GM18867 (cell line): Measurements from ENCODE around the gene UGT2B11.
"Not testable (repeated sequence)": the region's sequence is repeated elsewhere in the genome, so short reads cannot be mapped to it uniquely, and the experiment has no call there.

Experiments used
- ATAC-seq: cut with Tn5 transposase; IDR thresholded peaks from one replicate; pipeline ENCODE4 v1.9.1; 2021; ENCODE audit warnings: mild to moderate bottlenecking, moderate library complexity; ENCODE audit not compliant: unreplicated experiment

The UGT2B11 gene

DNA sequence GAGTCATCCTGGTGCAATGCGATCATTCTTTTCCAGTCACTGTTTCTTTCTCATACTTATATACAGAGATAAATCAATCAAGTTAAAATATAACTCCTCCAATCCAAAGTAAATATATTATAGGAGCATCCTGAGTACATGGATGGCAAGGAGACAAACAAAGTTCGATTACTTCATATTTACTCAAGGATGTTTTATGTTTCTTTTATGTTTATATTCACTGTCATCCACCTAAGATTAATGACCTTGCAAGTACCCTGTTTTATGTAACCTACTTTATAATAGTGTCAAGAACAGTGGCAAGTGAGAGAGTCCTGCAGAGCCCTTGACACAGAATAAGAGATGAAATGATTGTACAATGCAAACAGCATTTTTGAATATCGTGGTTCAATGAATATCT, at the start of gene UGT2B11:
Gene UGT2B11 (minus strand): TSS at position 33 of the 400 bp plus-strand sequence. CDS start 26 bp downstream, at position 7.
- ATAC-seq, result no peak

DNA sequence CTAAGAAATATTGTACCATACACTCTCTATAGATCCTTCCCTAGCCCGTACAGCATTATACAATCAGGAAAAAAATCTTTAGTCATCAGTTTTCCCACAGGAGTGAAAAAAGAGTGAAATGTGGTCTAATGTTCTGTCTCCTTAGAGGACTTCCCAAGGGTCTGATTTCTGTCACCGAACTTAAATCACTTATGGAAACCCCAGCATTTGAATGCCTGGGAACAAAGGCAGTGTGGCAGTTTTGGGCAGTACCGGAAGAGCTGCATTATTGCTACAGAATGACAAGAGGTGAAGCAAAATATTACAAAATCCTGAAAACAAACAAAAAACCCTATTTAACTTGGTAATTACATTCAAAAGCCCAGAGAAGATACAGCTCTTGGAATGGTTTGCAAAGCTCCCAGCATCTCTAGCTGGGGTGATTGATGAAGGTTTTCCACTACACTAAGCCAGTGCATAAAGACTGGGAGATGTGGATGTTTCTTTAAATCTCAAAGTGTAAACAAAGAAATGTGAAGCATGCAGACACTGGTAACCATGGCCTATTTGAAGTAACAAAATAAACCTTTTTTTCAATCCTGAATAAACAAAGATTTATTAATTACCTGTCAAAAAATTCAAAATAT, 38.7 kb upstream of the UGT2B11 start:
- not testable (repeated sequence) for ATAC-seq

DNA sequence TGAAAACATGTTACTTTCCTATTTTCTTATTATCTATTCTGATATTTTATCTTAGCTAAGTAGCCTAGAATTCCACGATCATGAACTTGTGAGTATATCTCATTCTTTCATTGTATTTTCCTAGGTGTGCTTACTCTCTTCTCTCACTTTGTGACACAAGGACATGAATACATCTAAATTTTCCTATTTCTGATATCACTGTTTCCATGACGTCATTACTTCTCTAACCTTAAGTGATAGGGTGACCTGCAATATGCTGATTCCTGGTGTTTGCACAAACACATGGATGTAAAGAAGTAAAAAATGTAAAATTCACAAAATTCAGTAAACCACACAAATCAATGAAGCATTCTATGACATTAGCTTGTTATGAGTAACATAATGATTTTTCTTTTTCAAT, 36.3 kb upstream of the UGT2B11 start:
- ATAC-seq, result not testable (repeated sequence)

DNA sequence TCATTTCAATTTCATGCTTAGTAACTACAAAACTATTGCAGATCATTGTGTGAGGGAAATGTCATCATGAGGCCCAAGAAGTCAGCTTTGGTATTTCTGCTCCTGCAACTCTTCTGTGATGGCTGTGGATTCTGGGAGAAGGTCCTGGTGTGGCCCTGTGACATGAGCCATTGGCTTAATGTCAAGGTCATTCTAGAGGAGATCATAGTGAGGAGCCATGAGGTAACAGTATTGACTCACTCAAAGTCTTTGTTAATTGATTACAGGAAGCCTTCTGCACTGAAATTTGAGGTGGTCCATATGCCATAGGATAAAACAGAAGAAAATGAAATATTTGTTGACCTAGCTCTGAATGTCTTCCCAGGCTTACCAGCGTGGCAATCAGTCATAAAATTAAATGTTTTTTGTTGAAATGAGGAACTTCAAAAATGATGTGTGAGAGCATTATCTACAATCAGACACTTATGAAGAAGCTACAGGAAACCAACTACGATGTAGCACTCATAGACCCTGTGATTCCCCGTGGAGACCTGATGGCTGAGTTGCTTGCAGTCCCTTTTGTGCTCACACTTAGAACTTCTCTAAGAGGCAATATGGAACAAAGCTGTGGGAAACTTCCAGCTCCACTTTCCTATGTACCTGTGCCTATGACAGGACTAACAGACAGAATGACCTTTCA, 28.2 kb upstream of the UGT2B11 start:
- not testable (repeated sequence) for ATAC-seq

DNA sequence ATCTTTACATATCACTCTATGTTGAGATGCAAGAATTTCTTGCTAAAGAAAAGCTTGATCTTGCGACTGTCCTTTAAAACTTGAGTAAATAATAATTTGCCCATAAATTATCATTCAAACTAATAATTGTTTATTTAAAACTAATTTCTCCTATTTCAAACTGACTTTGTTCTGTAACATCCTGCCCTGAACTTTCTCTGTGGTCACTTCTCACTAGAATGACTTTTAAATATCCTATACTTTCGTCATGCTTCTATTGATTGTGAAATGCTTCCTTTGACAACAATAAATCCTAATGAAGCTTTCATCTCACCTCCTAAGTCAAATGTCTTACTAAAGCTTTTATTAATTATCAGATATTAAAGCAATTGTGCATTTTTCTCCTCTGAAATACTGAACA, 27.2 kb upstream of the UGT2B11 start:
- not testable (repeated sequence) for ATAC-seq

DNA sequence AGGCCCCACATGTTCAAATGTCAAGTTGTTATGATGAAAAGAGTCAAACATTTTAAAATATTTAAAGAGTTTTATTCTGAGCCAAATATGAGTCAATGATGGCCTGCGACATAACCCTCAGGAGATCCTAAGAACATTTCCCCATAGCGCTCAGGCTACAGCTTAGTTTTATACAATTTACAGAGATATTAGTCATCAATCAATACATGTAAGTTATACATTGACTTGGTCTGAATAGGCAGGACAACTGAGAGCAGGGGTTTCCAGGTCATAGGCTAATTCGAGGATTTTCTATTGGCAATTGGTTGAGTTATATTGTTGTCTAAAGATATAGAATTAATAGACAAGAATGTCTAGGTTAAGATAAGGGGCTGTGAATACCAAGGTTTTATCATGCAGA, 26.2 kb upstream of the UGT2B11 start:
- not testable (repeated sequence) for ATAC-seq

DNA sequence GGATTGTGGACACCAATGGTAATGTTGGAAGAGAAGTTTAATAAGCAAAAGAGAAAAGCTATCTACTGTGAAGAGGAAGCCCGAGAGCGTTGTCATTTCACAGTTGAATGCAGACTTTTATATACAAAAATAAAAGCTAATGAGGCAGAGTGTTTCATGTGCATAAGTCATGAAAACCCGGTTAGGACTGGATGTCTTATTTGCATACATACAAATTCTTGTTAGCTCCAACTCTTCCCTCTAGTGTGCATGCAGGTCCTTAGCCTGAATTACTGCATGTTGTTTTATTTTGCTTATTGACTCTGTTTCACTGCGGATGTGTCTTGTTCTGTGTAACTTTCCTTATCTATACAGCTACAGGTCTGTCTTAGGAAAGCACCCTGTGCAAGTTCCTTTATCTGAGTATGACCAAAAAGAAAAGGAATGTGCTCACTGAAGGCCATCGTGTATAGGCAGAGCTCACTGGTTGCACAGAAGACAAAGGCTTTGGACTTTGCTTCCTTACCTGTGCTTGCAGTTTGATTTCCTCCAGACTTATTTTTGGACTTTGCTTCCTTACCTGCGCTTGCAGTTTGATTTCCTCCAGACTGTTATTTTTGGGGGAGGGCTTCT, 25.1 kb upstream of the UGT2B11 start:
- no peak for ATAC-seq

DNA sequence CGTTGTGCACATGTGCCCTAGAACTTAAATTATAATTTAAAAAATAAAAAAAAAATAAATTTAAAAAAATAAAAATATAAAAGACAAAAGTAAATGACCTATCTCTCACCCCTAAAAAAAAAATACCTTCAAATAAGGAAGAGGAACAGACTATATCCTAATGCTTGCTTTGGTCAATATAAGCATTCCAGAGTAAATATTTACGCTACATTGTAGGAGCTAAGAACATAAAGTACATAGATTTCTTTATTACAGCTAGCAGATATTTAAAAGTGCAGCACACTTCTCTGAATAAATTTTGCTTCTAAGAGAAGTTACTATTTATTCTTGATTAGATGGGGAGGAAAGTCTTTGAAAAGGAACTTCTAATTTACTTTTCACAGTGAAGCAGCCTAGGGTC, 24.5 kb upstream of the UGT2B11 start:
- ATAC-seq, result no peak

DNA sequence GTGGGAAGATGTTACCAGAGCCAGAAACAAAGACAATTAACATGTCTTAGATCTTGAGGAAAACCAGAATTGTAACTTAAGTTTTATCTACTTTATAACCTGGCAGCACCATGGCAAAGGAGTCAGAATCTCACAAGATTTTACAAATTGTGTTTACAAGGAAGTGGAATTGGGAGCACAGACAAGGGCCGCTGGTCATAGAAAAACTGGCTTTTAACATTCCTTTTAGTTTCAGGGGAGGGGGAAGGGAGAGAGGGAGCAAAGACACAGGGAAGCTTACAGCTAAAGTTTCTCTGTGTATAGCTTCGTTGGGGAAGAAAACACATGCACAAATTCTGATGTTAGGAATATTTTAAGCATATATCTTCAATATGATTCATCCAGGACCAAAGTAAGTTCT, 10.3 kb upstream of the UGT2B11 start:
- ATAC-seq, result no peak

DNA sequence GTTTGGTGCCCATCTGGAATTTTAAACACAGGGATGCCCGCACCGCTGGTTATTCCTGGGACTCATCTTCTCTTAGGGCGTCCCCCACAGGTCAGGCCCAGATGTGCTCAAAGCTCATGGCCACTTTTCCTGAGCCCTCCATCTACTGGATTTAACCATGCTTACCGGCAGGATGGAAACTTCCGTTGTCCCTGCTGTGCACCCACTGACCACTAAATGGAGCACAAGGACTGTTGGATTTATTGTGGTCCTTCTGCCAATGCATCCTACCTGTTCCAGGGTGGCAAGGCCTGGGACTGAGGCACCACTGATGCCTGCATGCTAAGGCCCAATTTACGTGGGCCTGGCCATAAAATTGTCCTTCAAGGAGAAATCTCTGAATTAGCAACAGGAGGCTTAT, 8.7 kb upstream of the UGT2B11 start:
- not testable (repeated sequence) for ATAC-seq

DNA sequence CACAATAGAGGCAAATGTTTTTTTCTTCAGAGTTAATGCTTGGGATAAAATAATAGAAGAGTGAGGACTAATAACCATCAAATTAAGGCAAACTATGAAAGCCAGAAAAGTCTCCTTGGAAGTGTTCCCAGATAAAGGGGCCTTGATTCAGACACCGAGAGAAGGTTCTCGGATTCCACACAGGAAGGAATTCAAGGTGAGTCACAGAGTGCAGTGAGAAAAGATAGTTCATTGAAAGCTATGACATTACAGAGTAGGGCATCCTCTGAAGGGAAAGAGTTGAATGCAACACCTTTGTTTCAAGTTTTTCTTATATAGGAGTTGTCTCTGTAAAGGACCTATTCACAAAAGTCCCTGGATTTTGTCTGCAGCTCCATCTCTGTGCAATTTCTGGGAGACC, 3.9 kb upstream of the UGT2B11 start:
- ATAC-seq, result not testable (repeated sequence)

DNA sequence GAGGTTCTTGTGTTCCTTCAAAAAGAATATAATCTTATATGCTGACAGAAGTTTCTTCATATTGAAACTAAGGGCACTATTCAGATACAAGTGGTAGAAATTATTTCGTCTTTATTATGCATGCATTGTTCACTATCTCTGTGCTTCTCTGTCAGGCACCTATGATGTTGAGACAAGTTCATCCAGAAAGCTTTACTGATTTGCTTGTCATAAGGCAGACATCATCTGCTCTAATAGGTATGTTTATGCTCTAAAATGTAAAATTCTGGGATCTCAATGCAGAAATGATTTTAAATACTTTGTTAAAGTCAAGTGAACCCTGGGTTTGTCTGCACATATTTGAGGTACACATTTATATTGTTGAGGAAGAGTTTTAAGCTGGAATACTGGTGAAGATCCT, 3.6 kb downstream of the UGT2B11 start:
- ATAC-seq, result no peak

DNA sequence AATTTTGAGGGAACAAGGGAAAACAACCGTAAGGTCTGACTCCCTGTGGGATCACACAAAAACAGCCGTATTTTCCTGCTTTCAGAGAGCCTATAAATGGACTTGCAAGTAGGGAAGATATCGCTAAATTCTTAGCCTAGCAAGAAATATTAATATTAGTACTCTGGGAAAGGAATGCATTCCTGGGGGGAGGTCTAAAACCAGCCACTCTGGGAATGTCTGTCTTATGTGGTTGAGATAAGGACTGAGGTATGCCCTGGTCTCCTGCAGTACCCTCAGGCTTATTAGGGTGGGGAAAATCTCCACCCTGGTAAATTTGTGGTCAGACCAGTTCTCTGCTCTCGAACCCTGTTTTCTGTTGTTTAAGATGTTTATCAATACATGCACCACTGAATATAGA, 16.0 kb downstream of the UGT2B11 start:
- ATAC-seq, result not testable (repeated sequence)

DNA sequence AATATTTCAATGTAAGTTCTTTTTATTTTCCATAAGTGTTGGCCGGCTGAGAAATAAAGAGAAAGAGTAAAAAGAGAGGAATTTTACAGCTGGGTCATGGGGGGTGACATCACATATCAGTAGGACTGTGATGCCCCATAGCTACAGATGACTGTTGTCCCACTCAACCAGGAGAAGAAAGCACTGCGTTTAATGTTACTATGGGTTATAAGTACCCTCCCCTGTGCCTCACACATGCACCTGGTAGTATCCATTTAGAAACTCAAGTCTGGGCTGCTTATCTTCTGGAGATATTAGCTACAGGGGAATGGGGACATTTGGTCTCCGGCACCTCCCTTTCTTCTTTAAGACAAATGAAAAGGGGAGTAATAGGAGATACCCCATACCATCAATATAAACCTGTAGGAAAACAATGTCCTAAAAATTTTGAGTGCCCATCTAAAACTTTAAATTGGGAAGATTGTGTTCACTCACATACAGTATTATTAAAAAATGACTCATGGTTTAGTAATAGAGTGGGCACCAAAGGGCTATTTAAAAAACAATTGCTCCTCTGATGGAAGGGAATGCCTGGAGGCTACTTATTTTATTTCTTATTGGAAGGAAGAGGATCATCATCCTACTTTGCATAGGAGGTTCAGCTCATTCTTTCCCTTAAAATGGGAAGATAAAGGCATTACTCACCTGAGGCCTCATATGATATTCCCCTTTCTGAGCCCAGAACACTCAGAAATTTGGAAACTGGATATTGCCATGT, 18.2 kb downstream of the UGT2B11 start:
- ATAC-seq, result no peak

DNA sequence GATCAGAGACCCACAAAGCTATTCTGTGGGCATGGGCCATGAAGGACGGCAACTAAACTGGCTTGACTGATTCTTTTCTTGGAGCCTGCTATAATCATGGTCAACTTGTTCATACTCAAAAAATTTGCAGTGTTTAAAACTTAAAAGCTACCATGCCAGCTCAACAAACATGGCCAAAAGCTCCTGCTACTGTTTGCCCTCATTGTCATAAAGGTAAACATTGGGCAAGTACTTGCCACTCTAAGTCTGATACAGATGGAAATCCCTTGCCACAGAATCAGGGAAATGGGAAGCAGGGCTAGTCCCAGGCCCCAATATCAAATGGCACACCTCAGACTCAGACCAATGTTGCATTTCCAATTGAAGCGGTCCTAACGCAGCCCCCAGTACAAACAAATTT, 20.4 kb downstream of the UGT2B11 start:
- no peak for ATAC-seq

DNA sequence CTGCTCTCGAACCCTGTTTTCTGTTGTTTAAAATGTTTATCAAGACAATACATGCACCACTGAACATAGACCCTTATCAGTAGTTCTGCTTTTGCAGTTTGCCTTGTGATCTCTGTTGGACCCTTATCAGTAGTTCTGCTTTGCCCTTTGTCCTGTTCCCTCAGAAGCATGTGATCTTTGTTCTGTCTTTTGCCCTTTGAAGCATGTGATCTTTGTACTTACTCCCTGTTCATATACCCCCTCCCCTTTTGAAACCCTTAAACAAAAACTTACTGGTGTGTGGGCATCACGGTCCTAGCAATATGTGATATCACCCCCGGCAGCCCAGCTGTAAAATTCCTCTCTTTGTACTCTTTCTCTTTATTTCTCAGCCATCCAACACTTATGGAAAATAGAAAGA, 22.6 kb downstream of the UGT2B11 start:
- not testable (repeated sequence) for ATAC-seq

DNA sequence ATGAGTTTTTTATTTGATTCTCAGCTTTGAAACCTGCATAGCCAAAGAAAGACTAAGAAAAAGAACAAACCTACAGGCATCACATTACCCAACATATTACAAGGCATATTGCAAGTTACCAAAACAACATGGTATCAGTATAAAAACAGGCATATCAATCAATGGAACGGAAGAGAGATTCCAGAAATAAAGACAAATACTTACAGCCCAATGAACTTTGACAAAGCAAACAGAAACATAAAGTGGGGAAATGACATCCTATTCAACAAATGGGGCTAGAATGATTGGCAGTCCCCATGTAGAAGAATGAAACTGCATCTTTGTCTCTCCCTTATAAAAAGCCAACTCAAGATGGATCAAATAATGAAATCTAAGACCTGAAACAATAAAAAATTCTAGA, 23.9 kb downstream of the UGT2B11 start:
- ATAC-seq, result not testable (repeated sequence)

DNA sequence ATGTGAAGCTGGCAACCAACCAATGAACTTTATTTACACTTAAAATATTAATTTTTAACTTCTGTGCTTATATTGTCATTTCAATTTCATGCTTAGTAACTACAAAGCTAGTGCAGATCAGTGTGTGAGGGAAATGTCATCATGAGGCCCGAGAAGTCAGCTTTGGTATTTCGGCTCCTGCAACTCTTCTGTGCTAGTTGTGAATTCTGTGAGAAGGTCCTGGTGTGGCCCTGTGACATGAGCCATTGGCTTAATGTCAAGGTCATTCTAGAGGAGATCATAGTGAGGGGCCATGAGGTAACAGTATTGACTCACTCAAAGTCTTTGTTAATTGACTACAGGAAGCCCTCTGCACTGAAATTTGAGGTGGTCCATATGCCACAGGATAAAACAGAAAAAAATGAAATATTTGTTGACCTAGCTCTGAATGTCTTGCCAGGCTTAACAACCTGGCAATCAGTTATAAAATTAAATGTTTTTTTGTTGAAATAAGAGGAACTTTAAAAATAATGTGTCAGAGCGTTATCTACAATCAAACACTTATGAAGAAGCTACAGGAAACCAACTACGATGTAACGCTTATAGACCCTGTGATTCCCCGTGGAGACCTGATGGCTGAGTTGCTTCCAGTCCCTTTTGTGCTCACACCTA, 32.9 kb downstream of the UGT2B11 start:
- ATAC-seq, result not testable (repeated sequence)

DNA sequence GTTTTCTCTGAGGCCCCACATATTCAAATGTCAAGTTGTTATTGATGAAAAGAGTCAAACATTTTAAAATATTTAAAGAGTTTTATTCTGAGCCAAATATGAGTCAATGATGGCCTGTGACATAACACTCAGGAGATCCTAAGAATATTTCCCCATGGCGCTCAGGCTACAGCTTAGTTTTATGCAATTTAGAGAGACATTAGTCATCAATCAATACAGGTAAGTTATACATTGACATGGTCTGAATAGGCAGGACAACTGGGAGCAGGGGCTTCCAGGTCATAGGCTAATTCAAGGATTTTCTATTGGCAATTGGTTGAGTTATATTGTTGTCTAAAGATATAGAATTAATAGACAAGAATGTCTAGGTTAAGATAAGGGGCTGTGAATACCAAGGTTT, 34.7 kb downstream of the UGT2B11 start:
- not testable (repeated sequence) for ATAC-seq

DNA sequence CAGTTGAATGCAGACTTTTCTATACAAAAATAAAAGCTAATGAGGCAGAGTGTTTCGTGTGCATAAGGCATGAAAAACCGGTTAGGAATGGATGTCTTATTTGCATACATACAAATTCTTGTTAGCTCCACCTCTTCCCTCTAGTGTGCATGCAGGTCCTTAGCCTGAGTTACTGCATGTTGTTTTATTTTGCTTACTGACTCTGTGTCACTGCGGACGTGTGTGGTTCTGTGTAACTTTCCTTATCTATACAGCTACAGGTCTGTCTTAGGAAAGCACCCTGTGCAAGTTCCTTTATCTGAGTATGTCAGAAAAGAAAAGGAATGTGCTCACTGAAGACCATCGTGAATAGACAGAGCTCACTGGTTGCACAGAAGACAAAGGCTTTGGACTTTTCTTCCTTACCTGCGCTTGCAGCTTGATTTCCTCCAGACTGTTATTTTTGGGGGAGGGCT, 35.8 kb downstream of the UGT2B11 start:
- not testable (repeated sequence) for ATAC-seq
